ENCODE data around the gene SLC9C1. TPM values are rescaled to one million over a fixed set of nuclear protein-coding genes. Genes with fewer than 3 reads are reported as not detected.

Gene SLC9C1
- total RNA-seq, 6 experiments from 2014 or later = not detected

GRCh38 chr3:112304611-112305010 is 10.6 kb upstream of the SLC9C1 start:
- Mint-ChIP-seq H3K4me3 (no peak overlapping the region), H3K27ac (no peak overlapping the region), H3K9me3 (no peaks in the 10 kb centered on the region), H3K4me1 (ENCODE audit: low read depth) (peaks cover 5% of the 10 kb centered on the region; the same call in 1 of the 2 replicates), H3K36me3 (ENCODE audit: low read depth) (no peaks in the 10 kb centered on the region), H3K27me3 (ENCODE audit: insufficient read depth) (no peaks in the 10 kb centered on the region; the same call in 1 of the 2 replicates)
- TF ChIP-seq CTCF (IDR thresholded peaks at IDR 0.05) = peak; percentile 71
- DNase-seq = peak; percentile 8

- no peaks in the 10 kb centered on the region for H3K36me3 Mint-ChIP-seq (ENCODE audit: low read depth)
- H3K27me3 Mint-ChIP-seq (ENCODE audit: insufficient read depth) = no peaks in the 10 kb centered on the region; the same call in 1 of the 2 replicates
- peaks cover 5% of the 10 kb centered on the region; the same call in 1 of the 2 replicates for H3K4me1 Mint-ChIP-seq (ENCODE audit: low read depth)
- no peak overlapping the region for H3K4me3 Mint-ChIP-seq
- no peaks in the 10 kb centered on the region for H3K9me3 Mint-ChIP-seq
- no peak for TF ChIP-seq CTCF (IDR thresholded peaks at IDR 0.05)
- DNase-seq = peak; percentile 3
- no peak overlapping the region for H3K27ac Mint-ChIP-seq
Observed at GRCh38 chr3:112303764-112304325, 9.8 kb upstream of the SLC9C1 start.

GRCh38 chr3:112302881-112303763 is 9.1 kb upstream of the SLC9C1 start:
- Mint-ChIP-seq H3K4me1 (ENCODE audit: low read depth) (peaks cover 1% of the 10 kb centered on the region; the same call in 1 of the 2 replicates), H3K4me3 (no peak overlapping the region), H3K36me3 (ENCODE audit: low read depth) (no peaks in the 10 kb centered on the region), H3K27ac (no peak overlapping the region), H3K27me3 (ENCODE audit: insufficient read depth) (peaks cover 1% of the 10 kb centered on the region), H3K9me3 (no peaks in the 10 kb centered on the region)
- no peak for DNase-seq
- no peak for TF ChIP-seq CTCF (IDR thresholded peaks at IDR 0.05)

- H3K27me3 Mint-ChIP-seq (ENCODE audit: insufficient read depth) = peaks cover 2% of the 10 kb centered on the region
- H3K4me3 Mint-ChIP-seq = no peak overlapping the region
- no peak overlapping the region for H3K27ac Mint-ChIP-seq
- no peaks in the 10 kb centered on the region for H3K9me3 Mint-ChIP-seq
- TF ChIP-seq CTCF (IDR thresholded peaks at IDR 0.05) = no peak
- no peaks in the 10 kb centered on the region for H3K4me1 Mint-ChIP-seq (ENCODE audit: low read depth)
- H3K36me3 Mint-ChIP-seq (ENCODE audit: low read depth) = no peaks in the 10 kb centered on the region
- no peak for DNase-seq
Observed at GRCh38 chr3:112302150-112302830, 8.3 kb upstream of the SLC9C1 start.

- no peaks in the 10 kb centered on the region for H3K9me3 Mint-ChIP-seq
Observed at GRCh38 chr3:112298781-112299180, 4.8 kb upstream of the SLC9C1 start.

More at GRCh38 chr3:112298781-112299180, 4.8 kb upstream of the SLC9C1 start:
- Mint-ChIP-seq H3K4me1 (ENCODE audit: low read depth) (peaks cover 7% of the 10 kb centered on the region), H3K4me3 (no peak overlapping the region), H3K27me3 (ENCODE audit: insufficient read depth) (peaks cover 3% of the 10 kb centered on the region; the same call in 1 of the 2 replicates), H3K36me3 (ENCODE audit: low read depth) (no peaks in the 10 kb centered on the region), H3K27ac (no peak overlapping the region)
- no peak for TF ChIP-seq CTCF (IDR thresholded peaks at IDR 0.05)
- DNase-seq = no peak

All from HFFc6 (cell line).